ENCODE data around the gene CKS1B.
"Not testable (repeated sequence)": the region's sequence is repeated elsewhere in the genome, so short reads cannot be mapped to it uniquely, and the experiment has no call there.

Gene CKS1B

GRCh38 chr1:154992721-154993571 is 18.5 kb downstream of the CKS1B start:
- Histone ChIP-seq H3K9me3 (ENCODE audit: low read depth, low read length) (no peaks in the 10 kb centered on the region), H3K27ac (peak overlapping the region; percentile 76), H3K9ac (ENCODE audit: insufficient read length) (no peak overlapping the region), H3K36me3 (ENCODE audit: insufficient read depth, low read length) (peaks cover 26% of the 10 kb centered on the region), H3K4me3 (no peak overlapping the region)
- TF ChIP-seq EZH2 (IDR thresholded peaks at IDR 0.05) = no peak
- TF ChIP-seq FOXP2 (optimal IDR thresholded peaks at IDR 0.05; ENCODE audit: control extremely low read depth, extremely low read length, insufficient read depth) = no peak
- TF ChIP-seq POLR2AphosphoS5 (IDR thresholded peaks at IDR 0.05; ENCODE audit: borderline replicate concordance, low read depth, low read length) = no peak
- no peak for DNase-seq (ENCODE audit: low read depth, low spot score)

DNA sequence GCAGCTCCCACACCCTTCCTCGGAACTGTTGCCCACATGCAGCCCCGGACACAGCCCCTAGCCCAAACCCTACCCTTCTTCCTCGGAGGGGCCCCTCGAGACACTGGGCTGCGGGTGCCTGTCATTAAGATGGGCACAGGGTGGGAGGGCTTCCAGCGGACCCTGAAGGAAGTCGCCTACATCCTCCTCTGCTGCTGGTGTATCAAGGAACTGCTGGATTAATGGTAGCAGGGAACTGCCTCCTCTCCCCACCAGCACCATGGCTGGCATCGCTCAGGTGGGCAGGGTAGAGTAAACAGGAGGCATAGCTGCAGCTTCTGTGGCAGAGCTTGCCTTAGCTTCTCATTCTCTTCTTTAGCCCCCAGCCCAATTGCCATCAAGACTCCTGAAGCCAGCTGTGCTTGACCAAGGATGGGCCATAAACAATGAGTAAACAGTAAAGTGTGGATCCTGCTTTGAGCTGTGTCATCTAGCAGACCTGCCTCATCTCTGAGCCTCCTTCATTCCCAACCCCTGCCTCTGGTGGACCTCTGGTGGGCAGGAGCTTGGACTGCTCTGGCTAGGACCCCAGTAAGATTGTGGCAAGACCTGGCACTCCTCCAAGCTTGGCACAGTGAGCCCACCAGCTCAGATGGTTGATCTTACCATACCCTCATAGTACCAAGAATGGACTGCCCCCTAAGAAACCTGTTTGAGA is 19.2 kb downstream of the CKS1B start, which contains the start of gene LENEP:
LENEP (plus strand) TSS at position 15 of the 697 bp plus-strand sequence; CDS start at position 37, 22 bp downstream.
- Histone ChIP-seq H3K9ac (ENCODE audit: insufficient read length) (no peak within 1 kb of the TSS), H3K4me3 (no peak within 1 kb of the TSS), H3K27ac (peak within 1 kb of the TSS; percentile 76), H3K36me3 (ENCODE audit: insufficient read depth, low read length) (peaks cover 18% of the 10 kb centered on the region; the same call in 1 of the 2 replicates), H3K9me3 (ENCODE audit: low read depth, low read length) (no peaks in the 10 kb centered on the region)
- TF ChIP-seq FOXP2 (optimal IDR thresholded peaks at IDR 0.05; ENCODE audit: control extremely low read depth, extremely low read length, insufficient read depth) (no peak), EZH2 (IDR thresholded peaks at IDR 0.05) (no peak), POLR2AphosphoS5 (IDR thresholded peaks at IDR 0.05; ENCODE audit: borderline replicate concordance, low read depth, low read length) (peak; percentile 29; the same call in 1 of the 2 replicates)
- DNase-seq (ENCODE audit: low read depth, low spot score) = no peak

GRCh38 chr1:154994269-154994587 is 19.7 kb downstream of the CKS1B start:
- H3K9me3 ChIP-seq (ENCODE audit: low read depth, low read length) = no peaks in the 10 kb centered on the region

GRCh38 chr1:154994591-154994990 is 20.1 kb downstream of the CKS1B start:
- TF ChIP-seq EZH2 (IDR thresholded peaks at IDR 0.05) = no peak
- TF ChIP-seq POLR2AphosphoS5 (IDR thresholded peaks at IDR 0.05; ENCODE audit: borderline replicate concordance, low read depth, low read length) = no peak
- no peak for TF ChIP-seq FOXP2 (optimal IDR thresholded peaks at IDR 0.05; ENCODE audit: control extremely low read depth, extremely low read length, insufficient read depth)
- Histone ChIP-seq H3K9ac (ENCODE audit: insufficient read length) (no peak overlapping the region), H3K4me3 (no peak overlapping the region), H3K36me3 (ENCODE audit: insufficient read depth, low read length) (peaks cover 9% of the 10 kb centered on the region; the same call in 1 of the 2 replicates), H3K9me3 (ENCODE audit: low read depth, low read length) (no peaks in the 10 kb centered on the region), H3K27ac (peak overlapping the region; percentile 76)
- DNase-seq (ENCODE audit: low read depth, low spot score) = no peak

More at GRCh38 chr1:154994269-154994587, 19.7 kb downstream of the CKS1B start:
- Histone ChIP-seq H3K4me3 (no peak overlapping the region), H3K27ac (peak overlapping the region; percentile 76), H3K36me3 (ENCODE audit: insufficient read depth, low read length) (peaks cover 13% of the 10 kb centered on the region; the same call in 1 of the 2 replicates), H3K9ac (ENCODE audit: insufficient read length) (no peak overlapping the region)
- DNase-seq (ENCODE audit: low read depth, low spot score) = no peak
- TF ChIP-seq FOXP2 (optimal IDR thresholded peaks at IDR 0.05; ENCODE audit: control extremely low read depth, extremely low read length, insufficient read depth) (no peak), POLR2AphosphoS5 (IDR thresholded peaks at IDR 0.05; ENCODE audit: borderline replicate concordance, low read depth, low read length) (no peak), EZH2 (IDR thresholded peaks at IDR 0.05) (no peak)

- not testable (repeated sequence) for H3K4me3 ChIP-seq; H3K9ac ChIP-seq (ENCODE audit: insufficient read length); H3K9me3 ChIP-seq (ENCODE audit: low read depth, low read length); DNase-seq (ENCODE audit: low read depth, low spot score); H3K36me3 ChIP-seq (ENCODE audit: insufficient read depth, low read length)
- peak overlapping the region; percentile 76; the same call in 1 of the 2 replicates for H3K27ac ChIP-seq
Observed at GRCh38 chr1:154995301-154995983, 21.0 kb downstream of the CKS1B start.

DNA sequence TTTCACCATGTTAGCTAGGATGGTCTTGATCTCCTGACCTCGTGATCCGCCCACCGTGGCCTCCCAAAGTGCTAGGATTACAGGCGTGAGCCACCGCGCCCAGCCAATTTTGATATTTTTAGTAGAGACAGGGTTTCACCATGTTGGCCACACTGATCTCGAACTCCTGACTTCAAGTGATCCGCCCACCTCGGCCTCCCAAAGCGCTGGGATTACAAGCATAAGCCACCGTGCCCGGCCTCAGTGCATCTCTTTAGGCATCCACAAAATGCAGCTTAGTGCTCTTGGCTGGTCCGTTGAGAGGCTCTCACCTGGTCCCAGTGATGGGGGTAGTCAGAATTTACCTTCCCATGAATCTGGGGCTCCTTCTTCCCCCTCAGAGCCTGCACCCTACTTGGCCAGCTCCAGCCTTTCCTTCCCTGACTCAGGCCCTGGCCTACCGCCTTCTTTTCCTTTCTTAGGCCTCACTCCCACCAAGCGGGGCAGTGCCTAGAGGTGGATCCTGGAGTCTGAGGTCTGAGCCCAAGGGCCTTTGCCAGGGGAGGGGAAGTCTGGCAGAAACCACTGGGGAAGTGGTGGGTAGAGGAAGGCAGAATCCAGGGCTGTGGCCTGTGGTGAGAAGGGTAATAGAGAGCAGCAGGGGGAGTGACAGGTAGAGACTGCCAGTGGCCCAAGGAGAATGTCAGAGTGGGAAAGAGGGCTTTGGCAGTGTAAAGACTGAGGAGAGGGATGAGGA is 22.7 kb downstream of the CKS1B start:
- DNase-seq (ENCODE audit: low read depth, low spot score) = no peak
- Histone ChIP-seq H3K9me3 (ENCODE audit: low read depth, low read length) (no peaks in the 10 kb centered on the region), H3K4me3 (no peak overlapping the region), H3K9ac (ENCODE audit: insufficient read length) (no peak overlapping the region), H3K36me3 (ENCODE audit: insufficient read depth, low read length) (no peaks in the 10 kb centered on the region), H3K27ac (peak overlapping the region; percentile 42)
- TF ChIP-seq FOXP2 (optimal IDR thresholded peaks at IDR 0.05; ENCODE audit: control extremely low read depth, extremely low read length, insufficient read depth) (no peak), POLR2AphosphoS5 (IDR thresholded peaks at IDR 0.05; ENCODE audit: borderline replicate concordance, low read depth, low read length) (no peak)

- H3K9me3 ChIP-seq (ENCODE audit: low read depth, low read length) = no peaks in the 10 kb centered on the region
- no peak overlapping the region for H3K9ac ChIP-seq (ENCODE audit: insufficient read length)
- no peak for DNase-seq (ENCODE audit: low read depth, low spot score)
- no peak overlapping the region for H3K4me3 ChIP-seq
- H3K36me3 ChIP-seq (ENCODE audit: insufficient read depth, low read length) = no peaks in the 10 kb centered on the region
- TF ChIP-seq EZH2 (IDR thresholded peaks at IDR 0.05) = no peak
- TF ChIP-seq FOXP2 (optimal IDR thresholded peaks at IDR 0.05; ENCODE audit: control extremely low read depth, extremely low read length, insufficient read depth) = no peak
- no peak for TF ChIP-seq POLR2AphosphoS5 (IDR thresholded peaks at IDR 0.05; ENCODE audit: borderline replicate concordance, low read depth, low read length)
- 0 out of 2 replicates have a peak overlapping the region, but pooled peaks have one; percentile 42 for H3K27ac ChIP-seq
Observed at GRCh38 chr1:154998201-154998780, 23.8 kb downstream of the CKS1B start.
